ENCODE data around the gene TBC1D5.
A peak's percentile ranks its signal among the peaks of the same experiment; 100 is the strongest.
"Not testable (repeated sequence)": the region's sequence is repeated elsewhere in the genome, so short reads cannot be mapped to it uniquely, and the experiment has no call there.

Gene TBC1D5, protein sequence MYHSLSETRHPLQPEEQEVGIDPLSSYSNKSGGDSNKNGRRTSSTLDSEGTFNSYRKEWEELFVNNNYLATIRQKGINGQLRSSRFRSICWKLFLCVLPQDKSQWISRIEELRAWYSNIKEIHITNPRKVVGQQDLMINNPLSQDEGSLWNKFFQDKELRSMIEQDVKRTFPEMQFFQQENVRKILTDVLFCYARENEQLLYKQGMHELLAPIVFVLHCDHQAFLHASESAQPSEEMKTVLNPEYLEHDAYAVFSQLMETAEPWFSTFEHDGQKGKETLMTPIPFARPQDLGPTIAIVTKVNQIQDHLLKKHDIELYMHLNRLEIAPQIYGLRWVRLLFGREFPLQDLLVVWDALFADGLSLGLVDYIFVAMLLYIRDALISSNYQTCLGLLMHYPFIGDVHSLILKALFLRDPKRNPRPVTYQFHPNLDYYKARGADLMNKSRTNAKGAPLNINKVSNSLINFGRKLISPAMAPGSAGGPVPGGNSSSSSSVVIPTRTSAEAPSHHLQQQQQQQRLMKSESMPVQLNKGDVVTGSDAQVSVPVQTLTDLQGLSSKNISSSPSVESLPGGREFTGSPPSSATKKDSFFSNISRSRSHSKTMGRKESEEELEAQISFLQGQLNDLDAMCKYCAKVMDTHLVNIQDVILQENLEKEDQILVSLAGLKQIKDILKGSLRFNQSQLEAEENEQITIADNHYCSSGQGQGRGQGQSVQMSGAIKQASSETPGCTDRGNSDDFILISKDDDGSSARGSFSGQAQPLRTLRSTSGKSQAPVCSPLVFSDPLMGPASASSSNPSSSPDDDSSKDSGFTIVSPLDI

DNA sequence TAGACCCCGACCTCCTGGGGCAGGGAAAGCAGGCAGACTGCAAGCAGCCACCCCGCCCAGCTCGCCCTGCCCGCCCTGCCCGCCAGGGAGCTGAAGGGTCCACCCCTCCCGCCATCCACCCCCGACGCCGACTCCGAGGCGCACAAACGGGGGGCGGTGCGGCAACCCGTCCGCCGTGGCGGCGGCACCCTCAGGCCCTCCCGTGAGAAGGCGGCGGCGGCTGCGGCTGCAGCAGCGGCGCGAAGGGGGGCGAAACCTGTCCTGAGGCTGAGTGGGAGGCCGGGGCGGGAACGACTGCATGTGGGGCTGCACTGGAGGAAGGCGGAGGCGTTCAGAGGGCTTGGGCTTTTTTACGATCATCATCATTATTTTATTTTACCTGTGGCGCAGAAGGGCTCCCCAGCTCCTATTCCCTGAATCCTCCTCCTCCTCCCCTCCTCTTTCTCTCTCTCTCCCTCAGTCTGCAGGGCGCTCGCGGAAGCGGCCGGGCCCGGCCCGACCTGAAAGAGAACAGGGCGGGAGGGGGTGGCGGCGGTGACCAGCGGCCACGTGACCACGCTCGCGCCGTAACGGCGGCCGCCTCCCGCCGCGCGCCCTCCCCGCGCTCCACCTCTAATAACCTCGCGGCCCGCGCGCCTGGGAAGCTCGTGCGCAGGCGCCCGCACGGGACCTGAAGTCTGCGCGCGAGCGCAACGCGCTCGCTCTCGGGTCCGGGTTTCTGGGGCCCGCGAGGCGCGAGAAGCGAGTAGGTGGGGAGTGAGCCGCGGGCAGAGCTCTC lies at the start of gene TBC1D5:
Gene TBC1D5, minus strand, starts transcription at position 530 of the 778 bp plus-strand sequence. CDS start 234,061 bp downstream, outside the sequence.
- peak; percentile 86 for DNase-seq (ENCODE audit: low read depth)

DNA sequence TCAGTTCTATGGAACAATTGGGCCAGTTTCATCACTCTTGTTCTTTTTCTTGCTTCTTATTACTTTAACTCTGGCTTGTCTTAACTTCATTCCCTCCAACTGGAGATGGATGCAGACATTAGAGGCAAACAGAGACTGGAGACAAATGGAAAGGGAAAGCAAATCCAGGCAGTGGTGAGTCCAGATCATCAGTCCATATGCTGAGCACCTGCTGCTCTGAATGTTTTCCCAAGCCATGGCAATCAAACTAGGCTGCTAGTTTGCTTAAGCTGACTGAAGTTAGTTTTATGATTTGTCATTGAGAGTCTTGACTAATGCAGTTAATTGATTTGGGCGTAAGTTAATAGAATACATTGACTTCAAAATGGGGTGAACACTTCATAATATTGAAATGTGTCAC lies 41.0 kb upstream of the TBC1D5 start:
- no peak for DNase-seq (ENCODE audit: low read depth)

DNA sequence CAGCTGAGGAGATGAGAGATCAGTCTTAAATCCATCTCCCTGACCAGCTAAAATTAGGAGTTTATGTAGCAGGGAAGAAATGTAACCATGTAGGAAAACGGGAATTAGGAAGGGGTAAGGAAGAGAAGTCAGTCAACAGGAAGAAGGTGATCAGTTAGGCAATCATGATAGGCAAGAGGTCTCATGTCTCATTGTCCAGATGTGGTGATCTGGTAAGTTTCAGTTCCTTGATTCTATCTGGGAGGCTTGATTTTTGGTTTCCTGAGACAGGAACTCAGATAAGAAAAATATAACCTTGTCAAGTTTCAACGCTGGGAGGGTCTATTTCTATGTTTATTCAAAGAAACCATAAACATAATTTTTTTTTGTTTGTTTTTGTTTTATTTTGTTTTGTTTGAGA lies 40.3 kb upstream of the TBC1D5 start:
- no peak for DNase-seq (ENCODE audit: low read depth)

DNA sequence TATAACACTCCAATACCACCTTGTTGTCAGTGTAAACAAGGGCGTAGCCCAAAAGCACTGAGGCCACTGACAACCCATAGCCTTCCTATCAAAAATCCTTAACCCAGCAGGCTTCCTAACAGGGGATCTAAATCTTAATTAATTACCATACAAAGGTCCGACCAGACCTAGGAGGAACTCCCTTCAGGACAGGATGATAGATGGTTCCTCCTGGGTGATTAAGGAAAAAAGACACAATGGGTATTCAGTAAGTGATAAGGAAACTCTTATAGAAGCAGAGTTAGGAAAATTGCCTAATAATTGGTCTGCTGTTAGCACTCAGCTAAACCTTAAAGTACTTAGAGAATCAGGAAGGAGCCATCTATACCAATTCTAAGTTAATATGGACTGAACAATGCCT lies 37.9 kb upstream of the TBC1D5 start:
- DNase-seq (ENCODE audit: low read depth): not testable (repeated sequence)

DNA sequence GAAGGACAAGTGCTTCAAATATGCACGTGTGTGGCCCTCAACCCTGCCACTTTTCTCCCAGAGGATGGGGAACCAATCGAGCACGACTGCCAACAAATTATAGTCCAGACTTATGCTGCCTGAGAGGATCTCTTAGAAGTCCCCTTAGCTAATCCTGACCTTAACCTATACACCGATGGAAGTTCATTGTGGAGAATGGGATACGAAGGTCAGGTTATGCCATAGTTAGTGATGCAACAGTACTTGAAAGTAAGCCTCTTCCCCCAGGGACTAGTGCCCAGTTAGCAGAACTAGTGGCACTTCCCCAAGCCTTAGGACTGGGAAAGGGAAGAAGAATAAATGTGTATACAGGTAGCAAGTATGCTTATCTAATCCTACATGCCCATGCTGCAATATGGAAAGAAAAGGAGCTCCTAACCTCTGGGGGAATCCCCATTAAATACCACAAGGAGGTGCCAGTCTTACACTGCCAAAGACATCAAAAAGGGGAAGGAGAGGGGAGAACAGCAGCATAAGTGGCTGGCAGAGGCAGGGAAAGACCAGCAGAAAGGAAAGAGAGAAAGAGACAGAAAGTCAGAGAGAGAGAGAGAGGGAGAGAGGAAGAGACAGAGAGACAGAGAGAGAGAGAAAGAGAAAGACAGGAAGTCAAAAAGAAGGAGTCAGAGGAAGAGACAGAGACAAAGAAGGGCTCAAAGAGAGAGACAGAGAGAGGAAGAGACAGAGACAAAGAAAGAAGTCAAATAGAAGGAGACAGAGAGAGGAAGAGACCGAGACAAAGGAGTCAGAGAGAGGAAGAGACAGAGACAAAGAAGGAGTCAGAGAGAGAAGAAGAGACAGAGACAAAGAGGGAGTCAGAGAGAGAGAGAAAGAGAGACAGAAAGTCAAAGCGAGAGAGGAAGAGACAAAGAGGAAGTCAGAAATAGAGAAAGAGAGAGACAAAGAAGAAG lies 37.1 kb upstream of the TBC1D5 start:
- not testable (repeated sequence) for DNase-seq (ENCODE audit: low read depth)

DNA sequence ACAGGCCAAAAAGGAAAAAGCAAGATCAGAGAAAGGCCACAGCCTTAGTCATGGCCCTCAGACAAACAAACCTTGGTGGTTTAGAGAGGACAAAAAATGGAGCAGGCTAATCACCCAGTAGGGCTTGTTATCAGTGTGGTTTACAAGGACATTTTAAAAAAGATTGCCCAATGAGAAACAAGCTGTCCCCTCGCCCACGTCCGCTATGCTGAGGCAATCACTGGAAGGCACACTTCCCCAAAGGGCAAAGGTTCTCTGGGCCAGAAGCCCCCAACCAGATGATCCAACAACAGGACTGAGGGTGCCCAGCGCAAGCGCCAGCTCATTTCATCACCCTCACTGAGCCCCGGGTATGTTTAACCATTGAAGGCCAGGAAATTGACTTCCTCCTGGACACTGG lies 34.9 kb upstream of the TBC1D5 start:
- DNase-seq (ENCODE audit: low read depth): not testable (repeated sequence)

DNA sequence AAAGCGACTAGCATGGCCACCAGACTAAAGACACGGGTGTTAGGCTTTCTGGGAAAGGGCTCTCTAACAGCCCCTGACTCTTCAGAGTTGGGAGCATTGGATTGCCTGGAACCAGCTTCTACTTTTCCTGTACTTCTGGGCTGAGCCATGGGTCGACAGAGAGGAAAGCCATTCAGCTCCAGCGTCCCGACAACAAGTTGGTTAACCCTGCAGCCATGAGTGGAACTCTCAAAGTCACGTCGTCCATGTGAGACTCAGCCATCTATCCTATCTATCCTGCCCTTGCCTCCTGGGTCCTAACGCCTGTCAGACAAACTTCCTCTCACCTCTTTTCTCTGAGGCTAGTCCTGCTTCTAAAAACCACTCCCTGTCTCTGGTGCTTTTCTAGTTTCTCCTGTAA lies 32.6 kb upstream of the TBC1D5 start:
- DNase-seq (ENCODE audit: low read depth): no peak

DNA sequence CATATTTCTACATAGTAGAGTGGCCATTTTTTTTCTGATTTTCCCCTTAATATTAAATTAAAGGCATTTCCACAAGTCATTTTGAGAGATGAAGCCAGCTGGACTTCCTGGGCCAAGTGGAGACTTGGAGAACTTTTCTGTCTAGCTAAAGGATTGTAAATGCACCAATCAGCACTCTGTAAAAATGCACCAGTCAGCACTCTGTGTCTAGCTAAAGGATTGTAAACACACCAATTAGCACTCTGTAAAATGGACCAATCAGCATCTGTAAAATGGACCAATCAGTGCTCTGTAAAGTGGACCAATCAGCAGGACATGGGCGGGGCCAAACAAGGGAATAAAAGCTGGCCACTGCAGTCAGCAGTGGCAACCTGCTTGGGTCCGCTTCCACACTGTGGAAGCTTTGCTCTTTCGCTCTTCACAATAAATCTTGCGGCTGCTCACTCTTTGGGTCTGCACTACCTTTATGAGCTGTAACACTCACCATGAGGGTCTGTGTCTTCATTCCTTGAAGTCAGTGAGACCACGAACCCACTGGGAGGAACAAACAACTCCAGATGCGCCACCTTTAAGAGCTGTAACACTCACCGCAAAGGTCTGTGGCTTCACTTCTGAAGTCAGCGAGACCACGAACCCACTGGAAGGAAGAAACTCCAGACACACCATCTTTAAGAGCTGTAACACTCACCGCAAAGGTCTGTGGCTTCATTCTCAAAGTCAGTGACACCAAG lies 31.9 kb upstream of the TBC1D5 start:
- peak; percentile 6 for DNase-seq (ENCODE audit: low read depth)

DNA sequence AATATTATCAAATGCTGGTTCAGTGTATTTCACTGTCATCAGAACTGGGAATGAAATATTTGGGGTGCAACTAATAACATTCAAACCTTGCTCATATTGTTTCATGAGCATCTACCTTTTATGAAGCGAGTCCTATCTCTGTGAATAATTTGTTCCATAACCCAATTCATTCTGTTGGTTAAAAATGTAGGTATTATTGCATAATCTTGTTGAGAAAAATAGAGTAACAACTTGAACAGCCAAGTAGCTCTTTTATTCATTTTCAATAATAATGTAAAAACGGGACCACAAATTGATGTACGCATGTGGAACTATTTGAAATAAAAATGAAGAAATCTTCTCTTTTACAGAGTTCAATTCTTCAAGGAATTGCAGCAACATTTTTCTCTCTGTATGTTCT lies 30.1 kb upstream of the TBC1D5 start:
- DNase-seq (ENCODE audit: low read depth): no peak

DNA sequence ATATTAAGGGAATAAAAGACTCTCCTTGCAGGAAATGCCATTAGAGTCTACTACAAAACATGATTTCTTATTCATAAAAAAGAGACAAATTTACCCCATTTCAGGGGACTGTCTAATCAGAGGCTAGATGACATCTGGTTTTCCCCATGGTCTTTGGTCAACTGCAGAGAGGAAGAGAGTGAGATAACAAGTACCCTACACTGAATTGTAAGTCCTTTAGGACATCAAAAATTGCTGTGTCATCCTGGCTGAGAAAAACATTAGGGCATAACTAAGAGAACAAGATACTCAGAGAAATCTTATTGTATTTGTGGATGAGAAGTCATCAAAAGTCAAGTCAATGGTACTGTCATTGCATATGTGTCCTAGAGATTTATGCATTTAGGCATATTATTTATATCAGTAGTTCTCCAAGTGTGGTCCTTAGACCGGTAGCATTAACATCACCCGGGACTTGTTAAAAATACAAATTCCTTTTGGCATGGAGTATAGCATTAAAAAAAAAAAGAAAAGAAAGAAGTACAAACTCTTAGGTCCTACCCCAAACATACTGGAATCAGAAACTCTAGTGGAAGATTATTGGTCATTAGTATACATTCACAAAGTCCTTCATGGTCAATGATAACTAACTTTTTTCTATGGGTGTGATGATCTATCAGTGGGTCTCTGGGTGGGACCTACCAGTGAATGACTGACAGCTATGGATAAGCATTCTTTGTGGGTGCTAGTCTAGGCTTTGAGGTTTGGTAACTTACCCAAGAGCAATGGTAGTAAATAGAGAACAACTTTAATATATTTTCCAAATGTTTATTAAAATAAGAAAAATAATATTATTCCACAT lies 29.0 kb upstream of the TBC1D5 start:
- DNase-seq (ENCODE audit: low read depth): no peak

DNA sequence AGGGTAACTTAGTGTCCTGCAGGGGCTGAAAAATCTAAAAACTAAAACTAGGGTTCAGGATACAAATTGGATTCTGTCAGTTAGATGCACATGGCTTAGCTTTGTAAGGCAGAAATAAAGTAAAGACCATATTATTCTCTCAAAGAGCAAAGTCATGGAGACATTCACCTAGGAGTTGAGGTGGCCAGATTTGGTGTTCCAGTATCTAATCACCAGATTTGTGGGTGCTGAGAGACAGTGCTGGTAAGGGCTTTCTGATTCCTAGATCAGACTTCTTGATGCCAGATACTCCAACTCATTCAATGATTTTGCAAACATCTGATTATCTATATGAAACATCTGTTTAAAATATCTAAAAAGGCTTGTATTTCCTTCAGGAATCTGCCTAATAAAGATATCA lies 28.3 kb upstream of the TBC1D5 start:
- no peak for DNase-seq (ENCODE audit: low read depth)

DNA sequence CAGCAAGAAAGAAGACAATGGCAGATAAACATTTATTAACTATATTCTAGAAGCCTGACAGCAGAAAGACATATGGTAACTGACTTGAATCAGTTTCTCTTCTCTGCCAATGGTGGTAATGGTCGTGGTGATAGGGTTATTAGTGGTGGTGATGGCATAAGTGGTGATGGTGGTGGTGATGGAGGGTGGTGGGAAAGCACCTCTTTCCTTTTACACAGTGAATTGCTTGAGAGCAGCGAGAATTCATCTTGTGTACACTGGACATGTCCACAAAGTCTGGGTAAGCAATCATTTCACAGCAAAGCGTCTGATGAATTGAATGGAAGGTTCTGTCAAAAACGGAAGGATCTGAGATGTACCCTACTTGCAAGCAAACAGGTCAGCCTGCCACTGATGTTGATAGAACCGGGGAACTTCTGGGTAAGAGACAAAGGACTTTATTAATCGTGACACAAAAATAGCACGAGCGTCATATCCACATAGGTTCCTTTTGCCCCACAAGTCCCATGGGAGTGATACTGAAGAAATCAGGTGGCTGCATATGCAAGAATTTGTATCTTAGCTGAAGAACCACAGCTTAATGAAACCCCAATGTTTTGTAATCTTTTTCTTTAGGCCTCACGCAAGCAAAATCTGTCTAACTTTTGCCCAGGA lies 23.5 kb upstream of the TBC1D5 start:
- no peak for DNase-seq (ENCODE audit: low read depth)

DNA sequence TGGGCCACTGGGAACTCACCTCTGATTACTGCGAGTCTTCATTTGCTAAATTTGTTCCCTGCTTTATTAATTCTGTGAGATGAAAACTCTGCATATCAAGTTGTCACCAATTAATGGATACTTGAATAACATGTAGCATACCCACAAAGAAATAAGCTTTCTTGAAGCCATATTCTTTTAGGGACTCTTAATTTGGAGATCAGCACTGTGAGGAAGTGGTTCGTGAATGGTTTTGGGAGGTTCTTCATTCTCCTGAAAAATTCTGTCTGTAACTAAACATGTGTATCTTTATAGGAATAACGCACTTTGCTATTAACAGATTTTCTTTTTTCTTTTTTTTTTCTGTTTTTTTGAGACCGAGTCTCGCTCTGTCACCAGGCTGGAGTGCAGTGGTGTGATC lies 19.1 kb upstream of the TBC1D5 start:
- DNase-seq (ENCODE audit: low read depth): no peak

DNA sequence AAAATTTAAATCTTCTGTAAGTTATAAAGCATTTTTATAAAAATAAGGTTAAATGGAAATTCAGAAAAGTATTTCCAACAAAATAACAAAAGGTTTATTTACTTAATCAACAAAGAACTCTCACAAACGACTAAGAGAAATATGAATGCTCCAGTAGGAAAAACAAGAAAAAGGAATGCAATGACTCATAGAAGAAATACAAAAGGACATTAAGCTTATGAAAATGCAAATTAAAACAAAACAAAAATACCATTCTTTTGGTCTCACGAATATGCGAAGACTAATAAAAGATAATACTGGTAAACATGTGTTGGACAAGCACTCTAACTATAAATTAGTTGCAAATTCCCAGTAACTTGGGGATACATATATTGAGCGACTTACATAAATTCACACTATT lies 17.5 kb upstream of the TBC1D5 start:
- DNase-seq (ENCODE audit: low read depth): no peak

DNA sequence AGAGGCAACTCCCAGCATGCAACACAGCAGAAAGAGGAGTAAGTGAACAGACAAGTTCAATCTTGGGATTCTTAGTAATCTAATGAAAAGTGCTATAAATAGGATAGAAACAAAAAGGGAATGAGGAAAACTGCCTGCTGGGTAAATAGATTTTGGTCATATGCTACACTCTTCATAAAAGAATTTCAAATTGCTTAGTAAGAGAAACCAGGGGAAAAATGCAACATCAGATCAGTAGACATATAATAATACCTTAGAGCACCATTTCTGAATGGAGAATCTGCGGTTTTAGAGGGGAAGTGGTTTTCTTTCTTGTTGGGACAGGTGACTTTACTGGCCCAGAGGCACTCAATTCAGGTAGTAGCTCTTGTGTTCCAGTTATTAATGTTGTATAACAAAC lies 13.4 kb upstream of the TBC1D5 start:
- no peak for DNase-seq (ENCODE audit: low read depth)

DNA sequence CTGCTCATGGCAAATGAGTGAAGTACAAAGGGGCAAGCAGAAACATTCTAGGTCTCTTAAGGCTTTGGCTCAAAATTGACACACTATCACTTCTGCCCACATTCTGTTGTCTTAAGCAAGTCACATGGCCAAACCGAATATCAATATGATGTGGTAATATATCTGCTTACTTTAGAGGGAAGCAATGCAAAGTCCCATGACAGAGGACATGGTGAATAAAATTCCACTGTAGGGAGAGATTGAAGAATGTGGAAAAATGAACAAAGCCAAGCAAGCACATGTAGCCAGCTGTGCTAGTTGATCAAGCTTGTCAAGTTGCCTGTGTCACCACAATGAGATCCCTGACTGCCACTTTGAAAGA lies 11.2 kb upstream of the TBC1D5 start:
- DNase-seq (ENCODE audit: low read depth): no peak

DNA sequence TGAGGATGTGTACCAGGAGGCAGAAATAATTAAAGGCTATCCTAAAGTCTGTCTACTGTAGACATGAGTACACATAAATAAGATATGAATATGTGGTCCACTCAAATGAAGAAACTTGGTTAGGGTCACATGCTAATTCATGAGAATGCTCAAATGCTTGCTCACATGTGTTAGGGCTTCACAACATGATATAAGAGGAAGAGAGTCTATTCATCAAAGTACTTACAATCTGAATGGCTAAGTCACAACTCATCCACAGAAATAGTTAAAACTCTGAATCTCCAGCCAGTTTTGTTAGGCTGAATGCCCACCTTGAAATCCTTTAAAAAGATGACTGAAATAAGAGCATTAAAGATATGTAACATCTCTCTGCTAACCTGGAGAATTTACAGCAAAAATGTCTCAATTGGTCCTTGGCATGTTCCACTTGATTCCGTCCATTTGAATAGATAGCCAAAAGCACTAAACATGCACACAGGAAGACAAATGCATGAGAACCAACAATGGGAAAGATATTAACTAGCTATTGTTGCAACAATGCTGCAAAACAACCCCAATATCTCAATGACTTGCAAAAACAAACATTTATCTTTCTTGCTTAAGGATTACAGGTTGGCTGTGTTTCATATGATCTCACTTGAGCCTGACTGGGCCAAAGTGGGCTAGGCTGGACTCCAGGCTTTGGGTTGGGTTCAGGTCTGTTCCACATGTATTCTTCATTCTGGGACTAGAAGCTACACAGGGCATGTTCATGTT lies 10.6 kb upstream of the TBC1D5 start:
- DNase-seq (ENCODE audit: low read depth): no peak

DNA sequence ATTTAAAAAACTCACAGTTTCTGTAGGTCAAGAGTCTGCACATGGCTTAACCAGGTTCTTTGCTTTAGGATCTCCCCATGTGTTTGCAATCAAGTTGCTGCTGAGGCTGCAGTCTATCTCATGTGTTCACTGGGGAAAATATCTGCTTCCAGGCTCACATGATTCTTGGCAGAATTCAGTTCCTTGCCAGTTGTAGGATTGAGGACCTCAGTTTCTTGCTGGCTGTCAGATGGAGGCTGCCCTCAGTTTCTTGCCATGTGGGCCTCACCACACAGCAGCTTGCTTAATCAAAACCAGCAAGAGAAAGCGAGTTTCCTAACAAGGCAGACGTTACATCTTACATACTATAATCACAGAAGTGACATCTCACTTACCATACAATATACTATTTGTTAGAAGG lies 10.0 kb upstream of the TBC1D5 start:
- DNase-seq (ENCODE audit: low read depth): no peak

Data from stimulated activated CD8-positive, alpha-beta memory T cell treated with anti-CD3 and anti-CD28 coated beads, Interleukin-12 subunit alpha, Interleukin-12 subunit beta, amount 100 ng/mL, for 4 hours (primary cell).